GM19351 (cell line): ENCODE data around the gene MRPL20.
"Not testable (repeated sequence)": the region's sequence is repeated elsewhere in the genome, so short reads cannot be mapped to it uniquely, and the experiment has no call there.

Source experiments
- ATAC-seq: cut with Tn5 transposase; IDR thresholded peaks from one replicate; pipeline ENCODE4 v1.9.1; 2021; ENCODE audit warnings: mild to moderate bottlenecking, moderate library complexity; ENCODE audit not compliant: unreplicated experiment

The MRPL20 gene

DNA sequence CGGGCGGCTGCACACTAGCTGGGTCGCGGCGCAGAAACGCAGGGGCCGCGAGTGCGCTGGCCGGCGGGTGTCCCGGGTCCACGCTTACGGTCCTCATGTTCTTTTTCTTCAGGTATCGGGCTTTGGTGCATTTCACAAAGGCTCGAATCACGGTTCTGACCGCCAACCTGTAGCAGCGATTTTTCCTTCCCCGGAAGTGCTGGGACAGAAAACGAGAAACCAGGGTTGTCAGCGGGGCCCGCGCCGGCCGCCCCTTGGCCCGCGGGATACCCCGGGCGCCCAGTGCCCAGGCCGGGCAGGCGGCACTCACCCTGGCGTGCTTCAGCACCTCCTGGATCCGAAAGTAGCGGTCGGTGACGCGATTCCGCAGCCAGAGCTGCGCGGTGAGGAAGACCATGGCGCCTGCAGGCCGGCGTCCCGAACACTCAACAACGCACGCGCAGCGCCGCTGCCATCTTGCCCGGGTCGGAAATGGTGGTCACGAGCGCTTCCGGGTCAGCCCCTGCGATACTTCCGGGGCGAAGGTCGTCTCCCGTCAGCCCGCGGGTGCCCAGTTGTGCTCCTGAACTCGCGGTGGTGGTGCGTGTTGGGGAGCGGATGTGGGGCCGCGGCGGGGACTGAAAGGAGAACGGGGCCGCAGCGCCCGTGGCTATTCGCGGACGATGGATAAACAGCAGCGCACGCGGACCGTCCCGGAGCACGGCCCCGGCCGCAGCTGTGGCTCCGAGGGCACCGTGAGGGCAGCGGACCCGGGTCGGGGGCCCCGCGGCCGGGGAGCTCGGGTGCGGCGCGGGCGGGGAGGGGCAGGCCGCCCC lies at the start of gene MRPL20:
MRPL20 (minus strand) TSS at position 473 of the 815 bp plus-strand sequence; CDS start at position 397, 76 bp downstream.
- ATAC-seq: peak; percentile 89

GRCh38 chr1:1456683-1457255 lies 49.7 kb upstream of the MRPL20 start:
- not testable (repeated sequence) for ATAC-seq

DNA sequence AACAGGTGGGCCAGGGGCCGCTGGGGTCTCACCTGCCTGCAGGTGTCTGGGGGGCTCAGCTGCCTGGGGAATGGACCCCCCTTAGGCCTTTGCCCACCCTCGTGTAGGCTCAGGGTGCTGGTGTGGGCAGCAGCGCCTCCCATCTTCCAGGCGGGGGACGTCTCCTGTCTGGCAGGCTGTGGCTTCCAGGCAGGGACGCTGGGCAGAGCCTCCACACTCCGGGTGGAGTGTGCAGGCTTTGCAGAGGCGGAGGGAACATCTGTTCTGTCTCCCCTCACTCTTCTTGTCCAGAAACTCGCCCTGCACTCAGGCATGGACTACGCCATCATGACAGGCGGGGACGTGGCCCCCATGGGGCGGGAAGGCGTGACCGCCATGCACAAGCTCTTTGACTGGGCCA lies 48.8 kb upstream of the MRPL20 start:
- not testable (repeated sequence) for ATAC-seq

DNA sequence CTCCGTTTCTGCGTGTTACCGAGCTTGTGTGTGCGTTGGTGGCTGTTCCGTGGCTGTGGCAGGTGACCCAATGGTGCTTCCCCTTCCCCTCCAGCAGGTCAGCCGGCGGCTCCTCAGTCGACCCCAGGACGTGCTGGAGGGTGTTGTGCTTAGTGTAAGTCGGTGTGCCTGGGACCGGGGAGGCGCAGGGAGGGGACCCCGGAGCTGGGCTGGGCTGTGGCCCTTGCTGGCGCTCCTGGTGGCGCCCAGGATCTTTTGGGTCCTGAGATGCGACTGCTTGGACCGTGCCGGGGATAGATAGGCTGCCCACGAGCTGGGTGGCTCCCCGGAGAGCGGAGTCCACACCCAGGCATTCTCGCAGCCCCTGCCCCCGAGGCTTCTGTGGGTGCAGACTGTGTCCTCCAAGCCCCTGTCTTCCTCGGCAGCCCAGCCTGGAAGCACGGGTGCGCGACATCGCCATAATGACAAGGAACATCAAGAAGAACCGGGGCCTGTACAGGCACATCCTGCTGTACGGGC lies 48.3 kb upstream of the MRPL20 start:
- ATAC-seq: no peak

GRCh38 chr1:1454286-1455056 lies 47.4 kb upstream of the MRPL20 start:
- not testable (repeated sequence) for ATAC-seq

- ATAC-seq: no peak
Measured at GRCh38 chr1:1452882-1453281, 45.8 kb upstream of the MRPL20 start.

DNA sequence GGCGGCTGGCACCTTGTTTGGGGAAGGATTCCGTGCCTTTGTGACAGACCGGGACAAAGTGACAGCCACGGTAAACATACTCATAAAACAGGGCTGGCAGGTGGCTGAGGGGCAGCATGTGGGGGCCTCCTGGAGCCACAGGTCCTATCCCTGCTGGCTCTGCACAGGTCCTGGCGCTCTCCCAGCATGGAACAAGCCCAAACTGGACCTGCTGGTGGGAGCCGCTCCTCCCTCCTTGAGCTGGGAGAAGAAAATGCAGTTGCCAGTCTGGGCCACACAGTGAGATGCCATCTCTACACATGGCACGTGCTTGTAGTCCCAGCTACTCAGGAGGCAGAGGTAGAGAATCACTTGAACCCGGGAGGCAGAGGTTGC lies 45.3 kb upstream of the MRPL20 start:
- ATAC-seq: not testable (repeated sequence)

DNA sequence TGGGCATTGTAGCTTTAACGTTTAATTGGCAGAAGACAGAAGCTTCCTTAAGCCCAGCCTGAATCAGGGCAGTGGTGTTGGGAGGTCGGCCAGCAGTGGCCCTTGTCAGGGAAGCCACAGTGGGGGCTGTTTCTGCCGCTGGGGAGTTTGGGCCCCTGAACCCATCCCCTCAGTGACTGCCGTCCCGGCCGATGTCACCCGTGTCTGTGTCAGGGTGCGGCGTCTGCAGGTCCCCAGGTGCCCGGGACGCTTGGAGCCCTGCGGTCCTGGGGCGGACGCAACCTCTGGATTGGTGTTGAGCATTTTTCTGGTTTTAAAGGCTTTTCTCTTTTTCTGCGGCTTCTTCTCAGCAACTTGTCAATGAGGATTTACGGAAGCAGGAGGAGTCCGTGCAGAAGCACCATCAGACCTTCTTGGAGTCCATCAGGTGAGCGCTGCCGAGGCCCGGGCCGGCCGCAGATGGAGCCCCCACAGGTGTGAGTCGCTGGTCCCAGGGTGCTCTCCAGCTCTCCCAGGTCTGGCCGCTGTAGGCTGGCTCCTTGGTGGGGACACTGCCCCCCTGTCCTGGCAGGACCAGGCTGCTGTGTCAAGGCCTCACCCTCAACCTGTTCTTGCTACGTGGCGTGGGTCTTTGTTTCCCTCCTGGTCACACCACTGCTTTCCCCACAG lies 44.7 kb upstream of the MRPL20 start:
- ATAC-seq: no peak

GRCh38 chr1:1450616-1451015 lies 43.5 kb upstream of the MRPL20 start:
- not testable (repeated sequence) for ATAC-seq

- ATAC-seq: no peak
Measured at GRCh38 chr1:1449099-1449739, 42.1 kb upstream of the MRPL20 start, which contains the start of gene ATAD3C. Gene ATAD3C, plus strand, starts transcription at chr1:1449689. Its CDS starts 995 bp downstream, at chr1:1450684.

GRCh38 chr1:1446631-1447030 lies 39.5 kb upstream of the MRPL20 start:
- ATAC-seq: not testable (repeated sequence)

GRCh38 chr1:1442069-1442770 lies 35.1 kb upstream of the MRPL20 start:
- ATAC-seq: no peak

GRCh38 chr1:1441002-1441888 lies 34.2 kb upstream of the MRPL20 start:
- no peak for ATAC-seq

GRCh38 chr1:1440262-1441001 lies 33.3 kb upstream of the MRPL20 start:
- ATAC-seq: no peak

DNA sequence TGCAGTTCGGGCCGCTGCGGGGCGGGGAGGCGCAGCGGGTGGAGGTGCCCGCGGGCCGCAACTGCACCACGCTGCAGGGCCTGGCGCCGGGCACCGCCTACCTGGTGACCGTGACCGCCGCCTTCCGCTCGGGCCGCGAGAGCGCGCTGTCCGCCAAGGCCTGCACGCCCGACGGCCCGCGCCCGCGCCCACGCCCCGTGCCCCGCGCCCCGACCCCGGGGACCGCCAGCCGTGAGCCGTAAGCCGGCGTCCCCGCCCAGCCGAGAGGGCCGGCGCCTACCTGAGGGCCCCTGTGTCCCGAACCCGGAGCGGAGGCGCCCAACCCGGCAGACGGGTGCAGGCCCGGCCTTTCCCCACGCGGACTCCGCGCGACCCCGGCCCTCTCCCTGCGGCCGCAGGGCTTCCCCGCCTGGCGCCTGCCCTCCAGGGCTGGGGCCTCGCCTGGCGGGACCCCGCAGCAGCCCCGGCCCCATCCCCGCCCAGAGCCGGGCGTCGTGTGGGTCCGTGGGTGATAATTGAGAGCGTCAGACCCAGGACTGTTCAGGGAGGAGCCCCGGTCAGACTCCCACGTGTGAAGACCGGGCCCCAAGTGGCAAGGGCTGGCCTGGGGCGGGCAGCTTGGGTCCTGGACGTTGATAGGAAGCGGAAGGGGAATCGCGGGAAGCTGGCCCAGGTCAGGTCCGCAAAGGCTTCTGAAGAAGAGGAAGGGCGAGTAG lies 32.6 kb upstream of the MRPL20 start:
- no peak for ATAC-seq

GRCh38 chr1:1438531-1439381 lies 31.7 kb upstream of the MRPL20 start:
- ATAC-seq: no peak
